ENCODE measurements around the gene RHBDD3. TPM values are rescaled to one million over a fixed set of nuclear protein-coding genes. Genes with fewer than 3 reads are reported as not detected.

Gene RHBDD3
- total and polyA plus RNA-seq, 9 of the 15 experiments (the other 6 are each of a cell fraction or from before 2014, with no cell fraction given), result 0.32 to 35.6 (median 14.0) TPM

GRCh38 chr22:29267858-29268510, at the start of gene RHBDD3, which contains the start of gene EWSR1 (continued):
- TF ChIP-seq, protein P1, sequence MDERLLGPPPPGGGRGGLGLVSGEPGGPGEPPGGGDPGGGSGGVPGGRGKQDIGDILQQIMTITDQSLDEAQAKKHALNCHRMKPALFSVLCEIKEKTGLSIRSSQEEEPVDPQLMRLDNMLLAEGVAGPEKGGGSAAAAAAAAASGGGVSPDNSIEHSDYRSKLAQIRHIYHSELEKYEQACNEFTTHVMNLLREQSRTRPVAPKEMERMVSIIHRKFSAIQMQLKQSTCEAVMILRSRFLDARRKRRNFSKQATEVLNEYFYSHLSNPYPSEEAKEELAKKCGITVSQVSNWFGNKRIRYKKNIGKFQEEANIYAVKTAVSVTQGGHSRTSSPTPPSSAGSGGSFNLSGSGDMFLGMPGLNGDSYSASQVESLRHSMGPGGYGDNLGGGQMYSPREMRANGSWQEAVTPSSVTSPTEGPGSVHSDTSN (CRISPR knock-in tag; IDR thresholded peaks at IDR 0.05; ENCODE audit: low read depth), result no peak
- TF ChIP-seq, protein P1 (tag; conservative IDR thresholded peaks at IDR 0.05; ENCODE audit: low read depth), result no peak
- TF ChIP-seq ZNF639 (CRISPR knock-in tag; conservative IDR thresholded peaks at IDR 0.05 in 1 of 2, IDR thresholded peaks at IDR 0.05 in 1 of 2), result peak in 1 of 2 experiments; percentile 52; a peak in 1 of 4 replicates
- TF ChIP-seq ZNF140 (CRISPR knock-in tag; IDR thresholded peaks at IDR 0.05), result no peak
- no peak for TF ChIP-seq ZNF280B (CRISPR knock-in tag; IDR thresholded peaks at IDR 0.05)
- no peak for TF ChIP-seq ZNF764 (CRISPR knock-in tag; IDR thresholded peaks at IDR 0.05; ENCODE audit: low read depth)
- no peak for TF ChIP-seq CBFA2T2 (conservative IDR thresholded peaks at IDR 0.05)
- TF ChIP-seq, protein P2, sequence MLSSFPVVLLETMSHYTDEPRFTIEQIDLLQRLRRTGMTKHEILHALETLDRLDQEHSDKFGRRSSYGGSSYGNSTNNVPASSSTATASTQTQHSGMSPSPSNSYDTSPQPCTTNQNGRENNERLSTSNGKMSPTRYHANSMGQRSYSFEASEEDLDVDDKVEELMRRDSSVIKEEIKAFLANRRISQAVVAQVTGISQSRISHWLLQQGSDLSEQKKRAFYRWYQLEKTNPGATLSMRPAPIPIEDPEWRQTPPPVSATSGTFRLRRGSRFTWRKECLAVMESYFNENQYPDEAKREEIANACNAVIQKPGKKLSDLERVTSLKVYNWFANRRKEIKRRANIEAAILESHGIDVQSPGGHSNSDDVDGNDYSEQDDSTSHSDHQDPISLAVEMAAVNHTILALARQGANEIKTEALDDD (IDR thresholded peaks at IDR 0.05), result peak; percentile 35; the same call in 1 of the 2 replicates
- TF ChIP-seq ZNF347 (CRISPR knock-in tag; IDR thresholded peaks at IDR 0.05; ENCODE audit: low read depth), result no peak
- TF ChIP-seq, protein P3, sequence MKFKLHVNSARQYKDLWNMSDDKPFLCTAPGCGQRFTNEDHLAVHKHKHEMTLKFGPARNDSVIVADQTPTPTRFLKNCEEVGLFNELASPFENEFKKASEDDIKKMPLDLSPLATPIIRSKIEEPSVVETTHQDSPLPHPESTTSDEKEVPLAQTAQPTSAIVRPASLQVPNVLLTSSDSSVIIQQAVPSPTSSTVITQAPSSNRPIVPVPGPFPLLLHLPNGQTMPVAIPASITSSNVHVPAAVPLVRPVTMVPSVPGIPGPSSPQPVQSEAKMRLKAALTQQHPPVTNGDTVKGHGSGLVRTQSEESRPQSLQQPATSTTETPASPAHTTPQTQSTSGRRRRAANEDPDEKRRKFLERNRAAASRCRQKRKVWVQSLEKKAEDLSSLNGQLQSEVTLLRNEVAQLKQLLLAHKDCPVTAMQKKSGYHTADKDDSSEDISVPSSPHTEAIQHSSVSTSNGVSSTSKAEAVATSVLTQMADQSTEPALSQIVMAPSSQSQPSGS (CRISPR knock-in tag; IDR thresholded peaks at IDR 0.05), result no peak
- TF ChIP-seq ARID1B (IDR thresholded peaks at IDR 0.05), result peak; percentile 61
- 0 out of 2 replicates have a peak, but pooled peaks have one; percentile 36 for TF ChIP-seq CLOCK (CRISPR knock-in tag; IDR thresholded peaks at IDR 0.05; ENCODE audit: borderline replicate concordance)
- no peak for TF ChIP-seq ZNF586 (CRISPR knock-in tag; conservative IDR thresholded peaks at IDR 0.05)

Data from K562 (cell line).